Measurements from ENCODE around the gene MTFMT. TPM values are rescaled to one million over a fixed set of nuclear protein-coding genes. Genes with fewer than 3 reads are reported as not detected.

MTFMT gene
- total RNA-seq, 4 donors from 2014 or later: 18.3 to 29.0 (median 23.7) TPM

GRCh38 chr15:65071381-65071811, 42.0 kb upstream of the MTFMT start:
- TF ChIP-seq, protein P1, sequence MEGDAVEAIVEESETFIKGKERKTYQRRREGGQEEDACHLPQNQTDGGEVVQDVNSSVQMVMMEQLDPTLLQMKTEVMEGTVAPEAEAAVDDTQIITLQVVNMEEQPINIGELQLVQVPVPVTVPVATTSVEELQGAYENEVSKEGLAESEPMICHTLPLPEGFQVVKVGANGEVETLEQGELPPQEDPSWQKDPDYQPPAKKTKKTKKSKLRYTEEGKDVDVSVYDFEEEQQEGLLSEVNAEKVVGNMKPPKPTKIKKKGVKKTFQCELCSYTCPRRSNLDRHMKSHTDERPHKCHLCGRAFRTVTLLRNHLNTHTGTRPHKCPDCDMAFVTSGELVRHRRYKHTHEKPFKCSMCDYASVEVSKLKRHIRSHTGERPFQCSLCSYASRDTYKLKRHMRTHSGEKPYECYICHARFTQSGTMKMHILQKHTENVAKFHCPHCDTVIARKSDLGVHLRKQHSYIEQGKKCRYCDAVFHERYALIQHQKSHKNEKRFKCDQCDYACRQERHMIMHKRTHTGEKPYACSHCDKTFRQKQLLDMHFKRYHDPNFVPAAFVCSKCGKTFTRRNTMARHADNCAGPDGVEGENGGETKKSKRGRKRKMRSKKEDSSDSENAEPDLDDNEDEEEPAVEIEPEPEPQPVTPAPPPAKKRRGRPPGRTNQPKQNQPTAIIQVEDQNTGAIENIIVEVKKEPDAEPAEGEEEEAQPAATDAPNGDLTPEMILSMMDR (IDR thresholded peaks at IDR 0.05; ENCODE audit: low read depth): no peak

DNA sequence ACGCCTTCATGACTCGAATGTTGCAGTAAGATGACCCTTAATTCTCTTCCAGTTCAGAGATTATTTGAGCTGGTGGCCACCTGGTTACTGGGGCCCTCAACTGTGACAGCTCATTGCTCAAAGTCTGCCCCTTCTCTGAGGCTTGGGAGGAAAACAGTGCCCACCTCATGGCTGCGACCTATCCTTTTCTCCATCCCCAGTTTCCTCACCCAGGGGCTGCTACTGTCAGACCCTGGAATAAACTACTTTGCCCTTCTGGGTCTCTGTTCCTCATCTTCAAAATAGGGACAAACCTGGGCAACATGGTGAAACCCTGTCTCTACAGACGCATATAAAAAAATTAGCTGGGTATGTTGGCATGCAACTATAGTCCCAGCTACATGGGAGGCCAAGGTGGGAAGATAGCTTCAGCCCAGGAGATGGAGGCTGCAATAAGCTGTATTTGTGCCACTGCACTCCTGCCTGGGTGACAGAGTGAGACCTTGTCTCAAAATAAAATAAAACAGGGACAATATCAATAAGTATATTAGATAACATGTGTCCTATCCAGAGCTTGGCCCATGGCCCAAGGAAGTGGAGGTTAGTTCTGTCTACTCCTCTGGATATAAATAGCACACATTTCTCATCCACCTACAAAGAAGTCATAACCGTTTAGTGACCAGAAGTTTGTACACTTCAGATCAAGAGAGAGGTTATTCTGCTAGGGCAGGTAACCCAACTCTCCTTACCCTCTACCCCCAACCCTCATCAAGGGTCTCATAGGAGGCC, 40.5 kb upstream of the MTFMT start:
- TF ChIP-seq, protein P1 (IDR thresholded peaks at IDR 0.05; ENCODE audit: low read depth): no peak

DNA sequence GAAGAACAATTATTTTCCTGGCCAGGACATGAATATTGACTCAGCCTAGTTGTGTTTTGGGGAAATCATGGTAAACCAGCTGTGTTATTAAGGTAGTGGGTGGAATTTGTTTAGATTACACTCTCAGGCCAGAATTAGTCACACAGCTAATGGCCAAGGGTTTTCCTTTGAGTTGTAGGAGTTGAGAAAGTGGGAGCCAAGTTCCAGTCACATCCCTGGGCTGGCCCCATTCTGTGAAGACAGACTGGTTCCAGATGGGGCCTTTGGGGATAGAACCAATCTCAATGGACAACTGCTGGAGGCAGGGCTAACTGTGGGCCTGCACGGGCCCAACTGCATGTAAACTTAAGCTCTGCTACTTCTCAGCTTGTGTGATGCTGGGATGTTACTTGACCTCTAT, 39.7 kb upstream of the MTFMT start:
- TF ChIP-seq, protein P1 (IDR thresholded peaks at IDR 0.05; ENCODE audit: low read depth): no peak

DNA sequence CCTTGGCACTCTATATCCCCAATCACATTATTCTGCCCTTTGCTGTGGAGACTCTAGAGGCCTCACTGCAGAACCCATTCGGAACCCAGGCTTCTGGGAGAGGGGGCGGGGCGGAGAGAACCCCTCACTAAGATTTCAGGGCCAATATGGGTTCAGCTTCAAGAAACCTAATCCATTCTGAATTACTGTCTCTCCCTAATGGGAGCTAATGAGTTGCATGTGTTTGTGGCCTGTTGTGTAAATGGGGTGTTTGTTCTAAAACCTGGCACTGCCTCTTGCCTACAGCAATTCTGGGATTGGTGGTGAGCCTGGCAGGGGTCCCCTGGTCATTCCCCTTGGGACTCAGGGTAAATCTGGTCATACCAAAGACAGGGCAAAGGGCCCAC, 39.0 kb upstream of the MTFMT start:
- TF ChIP-seq, protein P1 (IDR thresholded peaks at IDR 0.05; ENCODE audit: low read depth): no peak

- TF ChIP-seq, protein P1 (IDR thresholded peaks at IDR 0.05; ENCODE audit: low read depth): no peak
These were observed 38.4 kb upstream of the MTFMT start, which contains the start of gene RASL12 for GRCh38 chr15:65067645-65068402. RASL12 (minus strand) TSS chr15:65067991; CDS start chr15:65067835, 156 bp downstream.

GRCh38 chr15:65067317-65067644, 37.8 kb upstream of the MTFMT start:
- TF ChIP-seq, protein P1 (IDR thresholded peaks at IDR 0.05; ENCODE audit: low read depth): no peak

GRCh38 chr15:65066635-65067316, 37.3 kb upstream of the MTFMT start:
- TF ChIP-seq, protein P1 (IDR thresholded peaks at IDR 0.05; ENCODE audit: low read depth): no peak

Data from subcutaneous adipose tissue (tissue), 4 donors.